T follicular helper cell (primary cell): ENCODE measurements around the gene GFOD1.
A peak's percentile ranks its signal among the peaks of the same experiment; 100 is the strongest.
"Not testable (repeated sequence)": the region's sequence is repeated elsewhere in the genome, so short reads cannot be mapped to it uniquely, and the experiment has no call there.

Experiments used
- DNase-seq: peaks from one replicate; pipeline ENCODE4 v3.0.0-alpha.2; 2020; ENCODE audit warnings: low read depth

Gene GFOD1

GRCh38 chr6:13463941-13464340 lies 23.5 kb downstream of the GFOD1 start:
- no peak for DNase-seq

- no peak for DNase-seq
Measured at GRCh38 chr6:13463328-13463717, 24.1 kb downstream of the GFOD1 start.

GRCh38 chr6:13462458-13463327 lies 24.7 kb downstream of the GFOD1 start:
- no peak for DNase-seq

GRCh38 chr6:13461805-13462204 lies 25.6 kb downstream of the GFOD1 start:
- no peak for DNase-seq

- no peak for DNase-seq
Measured at GRCh38 chr6:13461307-13461706, 26.1 kb downstream of the GFOD1 start.

- DNase-seq, result not testable (repeated sequence)
Measured at GRCh38 chr6:13460289-13460688, 27.1 kb downstream of the GFOD1 start.

- no peak for DNase-seq
Measured at GRCh38 chr6:13457577-13457976, 29.8 kb downstream of the GFOD1 start.

- no peak for DNase-seq
Measured at GRCh38 chr6:13455552-13455966, 31.8 kb downstream of the GFOD1 start.

GRCh38 chr6:13454286-13455221 lies 32.8 kb downstream of the GFOD1 start:
- peak; percentile 64 for DNase-seq

- peak; percentile 20 for DNase-seq
Measured at GRCh38 chr6:13453771-13454251, 33.6 kb downstream of the GFOD1 start.

- no peak for DNase-seq
Measured at GRCh38 chr6:13453153-13453552, 34.2 kb downstream of the GFOD1 start.

GRCh38 chr6:13452346-13453117 lies 34.9 kb downstream of the GFOD1 start:
- no peak for DNase-seq

GRCh38 chr6:13451181-13451895 lies 36.1 kb downstream of the GFOD1 start:
- no peak for DNase-seq

- DNase-seq, result no peak
Measured at GRCh38 chr6:13450628-13451027, 36.8 kb downstream of the GFOD1 start.

- DNase-seq, result no peak
Measured at GRCh38 chr6:13447949-13448724, 39.3 kb downstream of the GFOD1 start.

- DNase-seq, result no peak
Measured at GRCh38 chr6:13446381-13446780, 41.0 kb downstream of the GFOD1 start.

GRCh38 chr6:13445744-13446115 lies 41.7 kb downstream of the GFOD1 start:
- no peak for DNase-seq

GRCh38 chr6:13445005-13445743 lies 42.2 kb downstream of the GFOD1 start:
- DNase-seq, result no peak

- no peak for DNase-seq
Measured at GRCh38 chr6:13444604-13445003, 42.8 kb downstream of the GFOD1 start.

- DNase-seq, result not testable (repeated sequence)
Measured at GRCh38 chr6:13443978-13444377, 43.4 kb downstream of the GFOD1 start.
